NOMO-1 treated with DMSO at 0.1 percent for 48 hours (cell line): ENCODE data around the gene SEMA6D.

ENCODE experiments used
- DNase-seq: peaks from one replicate; lab custom pipeline; 2025; ENCODE audit not compliant: unreplicated experiment; lab: John Stamatoyannopoulos, UW

Gene SEMA6D

GRCh38 chr15:47780971-47781370, 63.7 kb downstream of the SEMA6D start:
- DNase-seq: no peak

- no peak for DNase-seq
These were observed 64.2 kb downstream of the SEMA6D start for GRCh38 chr15:47781527-47781926.

GRCh38 chr15:47784820-47785219, 67.5 kb downstream of the SEMA6D start:
- DNase-seq: no peak

GRCh38 chr15:47786371-47786770, 69.1 kb downstream of the SEMA6D start:
- no peak for DNase-seq

- no peak for DNase-seq
These were observed 70.6 kb downstream of the SEMA6D start for GRCh38 chr15:47787875-47788274.

- no peak for DNase-seq
These were observed 71.4 kb downstream of the SEMA6D start for GRCh38 chr15:47788685-47789084.

- DNase-seq: no peak
These were observed 73.9 kb downstream of the SEMA6D start for GRCh38 chr15:47791161-47791560.

- no peak for DNase-seq
These were observed 74.9 kb downstream of the SEMA6D start for GRCh38 chr15:47792231-47792630.

GRCh38 chr15:47794252-47794914, 77.1 kb downstream of the SEMA6D start:
- no peak for DNase-seq

GRCh38 chr15:47795864-47796263, 78.6 kb downstream of the SEMA6D start:
- DNase-seq: no peak

- no peak for DNase-seq
These were observed 79.0 kb downstream of the SEMA6D start for GRCh38 chr15:47796339-47796738.

- DNase-seq: no peak
These were observed 79.5 kb downstream of the SEMA6D start for GRCh38 chr15:47796830-47797229.

- no peak for DNase-seq
These were observed 84.2 kb downstream of the SEMA6D start for GRCh38 chr15:47801522-47801921.

- DNase-seq: no peak
These were observed 84.9 kb downstream of the SEMA6D start for GRCh38 chr15:47802216-47802615.

GRCh38 chr15:47803767-47804166, 86.5 kb downstream of the SEMA6D start:
- no peak for DNase-seq

- DNase-seq: no peak
These were observed 87.4 kb downstream of the SEMA6D start for GRCh38 chr15:47804733-47805132.

GRCh38 chr15:47806008-47806407, 88.7 kb downstream of the SEMA6D start:
- no peak for DNase-seq

- no peak for DNase-seq
These were observed 93.9 kb downstream of the SEMA6D start for GRCh38 chr15:47811172-47811571.

GRCh38 chr15:47812470-47812999, 95.2 kb downstream of the SEMA6D start:
- peak; percentile 9 for DNase-seq

GRCh38 chr15:47813748-47814384, 96.6 kb downstream of the SEMA6D start:
- DNase-seq: peak; percentile 4

GRCh38 chr15:47814620-47815019, 97.3 kb downstream of the SEMA6D start:
- no peak for DNase-seq

GRCh38 chr15:47817969-47818548, 100.8 kb downstream of the SEMA6D start:
- DNase-seq: no peak
